H1 (cell line): ENCODE measurements around the gene PRX.
A peak's percentile ranks its signal among the peaks of the same experiment; 100 is the strongest.

Experiments
- BRCA1 ChIP-seq: IDR thresholded peaks from 2 replicates; pipeline ENCODE4 v1.6.1; 2012; ENCODE audit warnings: low read depth, low read length, improper control_type of control experiment
- CHD2 ChIP-seq: IDR thresholded peaks from 2 replicates; pipeline ENCODE4 v1.6.1; 2012; ENCODE audit warnings: low read length, improper control_type of control experiment
- CTCF ChIP-seq, 3 experiments: IDR thresholded peaks; 1 replicate in 2 of 3; 2 replicates in 1 of 3; pipeline versions ENCODE4 v1.5.1 to v1.6.1; 2011; ENCODE audit warnings: low read length in 3 of 3, mild to moderate bottlenecking in 3 of 3, inconsistent platforms in 2 of 3, low read depth in 1 of 3, moderate library complexity in 1 of 3; ENCODE audit not compliant: insufficient read depth in 1 of 3; ENCODE audit errors: control extremely low read depth in 1 of 3
- EGR1 ChIP-seq: IDR thresholded peaks from 2 replicates; pipeline ENCODE4 v1.6.1; 2011; ENCODE audit warnings: low read depth, low read length, borderline replicate concordance
- EP300 ChIP-seq, 2 experiments: IDR thresholded peaks; 1 replicate in 1 of 2; 2 replicates in 1 of 2; pipeline ENCODE4 v1.6.1; 2011 to 2012; ENCODE audit warnings: low read depth in 2 of 2, low read length in 2 of 2, mild to moderate bottlenecking in 2 of 2, borderline replicate concordance in 1 of 2, inconsistent platforms in 1 of 2, moderate library complexity in 1 of 2
- EZH2 ChIP-seq: fragments of 200-600 bp; sonication (generic); IDR thresholded peaks from 2 replicates; pipeline ENCODE4 v1.7.1; 2012; ENCODE audit warnings: low read depth, mild to moderate bottlenecking, moderate library complexity, low read length, inconsistent platforms; ENCODE audit not compliant: severe bottlenecking
- FOSL1 ChIP-seq: IDR thresholded peaks from 2 replicates; pipeline ENCODE4 v1.6.1; 2011; ENCODE audit warnings: mild to moderate bottlenecking, low read depth, low read length, moderate library complexity; ENCODE audit not compliant: insufficient read depth
- HDAC2 ChIP-seq, 2 experiments: fragments of 300-600 bp in 1 of 2; sonication (generic) in 1 of 2; IDR thresholded peaks; 2 replicates each; pipeline ENCODE4 v1.6.1; 2011 to 2012; ENCODE audit warnings: low read depth in 2 of 2, low read length in 2 of 2, mild to moderate bottlenecking in 2 of 2, moderate library complexity in 2 of 2, borderline replicate concordance in 1 of 2, inconsistent platforms in 1 of 2
- JUN ChIP-seq: IDR thresholded peaks from 2 replicates; pipeline ENCODE4 v1.6.1; 2011; ENCODE audit warnings: low read depth, mild to moderate bottlenecking, improper control_type of control experiment, low read length
- MAX ChIP-seq: IDR thresholded peaks from 2 replicates; pipeline ENCODE4 v1.6.1; 2012; ENCODE audit warnings: inconsistent platforms
- NRF1 ChIP-seq: IDR thresholded peaks from 2 replicates; pipeline ENCODE4 v1.6.1; 2011; ENCODE audit warnings: mild to moderate bottlenecking, low read depth, low read length, improper control_type of control experiment
- PHF8 ChIP-seq: fragments of 200-600 bp; sonication (generic); conservative IDR thresholded peaks from 2 replicates; pipeline ENCODE4 v1.7.1; 2012; ENCODE audit warnings: low read depth, mild to moderate bottlenecking, inconsistent platforms, low read length, moderate library complexity
- POLR2A ChIP-seq, 2 experiments: IDR thresholded peaks; 1 replicate in 1 of 2; 2 replicates in 1 of 2; pipeline ENCODE4 v1.6.1; 2011; ENCODE audit warnings: low read depth in 2 of 2, low read length in 2 of 2, mild to moderate bottlenecking in 2 of 2; ENCODE audit errors: control extremely low read depth in 1 of 2
- TCF12 ChIP-seq: IDR thresholded peaks from 2 replicates; pipeline ENCODE4 v1.6.1; 2011; ENCODE audit warnings: low read depth, mild to moderate bottlenecking, low read length

- TF ChIP-seq MAX = no peak
- TF ChIP-seq FOSL1 = no peak
- no peak for TF ChIP-seq CHD2
- 0 out of 4 replicates have a peak, but pooled peaks of 1 of the 2 experiments have one; percentile 53 for TF ChIP-seq HDAC2 (IDR thresholded peaks at IDR 0.05; ENCODE audit: borderline replicate concordance in 1 of 2, low read depth in 2 of 2, low read length in 2 of 2)
- TF ChIP-seq PHF8 = no peak
- no peak for TF ChIP-seq NRF1
- TF ChIP-seq TCF12 = no peak
- TF ChIP-seq CTCF (IDR thresholded peaks at IDR 0.05; ENCODE audit: control extremely low read depth in 1 of 3, insufficient read depth in 1 of 3, low read depth in 1 of 3, low read length in 3 of 3) = no peak
- no peak for TF ChIP-seq EZH2
- TF ChIP-seq BRCA1 = no peak
- TF ChIP-seq POLR2A (IDR thresholded peaks at IDR 0.05; ENCODE audit: control extremely low read depth in 1 of 2, low read depth in 2 of 2, low read length in 2 of 2) = no peak
- TF ChIP-seq EGR1 = no peak
- TF ChIP-seq EP300 (IDR thresholded peaks at IDR 0.05; ENCODE audit: borderline replicate concordance in 1 of 2, low read depth in 2 of 2, low read length in 2 of 2) = no peak
- TF ChIP-seq JUN = no peak
These were observed 312 bp downstream of the PRX start for GRCh38 chr19:40412866-40413265.
